Stimulated activated CD4-positive, alpha-beta T cell treated with anti-CD3 and anti-CD28 coated beads, Interleukin-12 subunit alpha, Interleukin-12 subunit beta, amount 100 ng/mL, for 4 hours (primary cell): ENCODE results near the gene HOXB3.

Experiments
- DNase-seq: peaks from one replicate; pipeline ENCODE4 v3.0.0-alpha.2; 2020

The HOXB3 gene

GRCh38 chr17:48567209-48567608 lies 22.8 kb downstream of the HOXB3 start:
- no peak for DNase-seq

- DNase-seq: no peak
These were observed 23.3 kb downstream of the HOXB3 start for GRCh38 chr17:48566717-48567116.

- DNase-seq: no peak
These were observed 23.9 kb downstream of the HOXB3 start for GRCh38 chr17:48565925-48566710.

- DNase-seq: no peak
These were observed 25.0 kb downstream of the HOXB3 start for GRCh38 chr17:48565022-48565554.

- DNase-seq: no peak
These were observed 25.6 kb downstream of the HOXB3 start for GRCh38 chr17:48564188-48565021.

- no peak for DNase-seq
These were observed 26.2 kb downstream of the HOXB3 start for GRCh38 chr17:48563867-48564187.

- no peak for DNase-seq
These were observed 26.6 kb downstream of the HOXB3 start for GRCh38 chr17:48563385-48563838.

- no peak for DNase-seq
These were observed 27.1 kb downstream of the HOXB3 start for GRCh38 chr17:48562934-48563333.

- no peak for DNase-seq
These were observed 27.9 kb downstream of the HOXB3 start for GRCh38 chr17:48561884-48562810.

GRCh38 chr17:48559840-48560817 lies 29.9 kb downstream of the HOXB3 start:
- DNase-seq: no peak

GRCh38 chr17:48559122-48559839 lies 30.8 kb downstream of the HOXB3 start:
- DNase-seq: no peak

- no peak for DNase-seq
These were observed 31.3 kb downstream of the HOXB3 start for GRCh38 chr17:48558831-48559121.

GRCh38 chr17:48558057-48558830 lies 31.8 kb downstream of the HOXB3 start:
- DNase-seq: no peak

- no peak for DNase-seq
These were observed 33.3 kb downstream of the HOXB3 start for GRCh38 chr17:48556576-48557401.

GRCh38 chr17:48556229-48556575 lies 33.8 kb downstream of the HOXB3 start:
- DNase-seq: no peak

GRCh38 chr17:48555258-48556228 lies 34.5 kb downstream of the HOXB3 start:
- no peak for DNase-seq

GRCh38 chr17:48554412-48555257 lies 35.4 kb downstream of the HOXB3 start:
- DNase-seq: no peak
